ENCODE measurements around the gene AURKB. TPM values are rescaled to one million over a fixed set of nuclear protein-coding genes. Genes with fewer than 3 reads are reported as not detected.

AURKB gene
- total RNA-seq, 1 experiment from 2014 or later, result 141 TPM

DNA sequence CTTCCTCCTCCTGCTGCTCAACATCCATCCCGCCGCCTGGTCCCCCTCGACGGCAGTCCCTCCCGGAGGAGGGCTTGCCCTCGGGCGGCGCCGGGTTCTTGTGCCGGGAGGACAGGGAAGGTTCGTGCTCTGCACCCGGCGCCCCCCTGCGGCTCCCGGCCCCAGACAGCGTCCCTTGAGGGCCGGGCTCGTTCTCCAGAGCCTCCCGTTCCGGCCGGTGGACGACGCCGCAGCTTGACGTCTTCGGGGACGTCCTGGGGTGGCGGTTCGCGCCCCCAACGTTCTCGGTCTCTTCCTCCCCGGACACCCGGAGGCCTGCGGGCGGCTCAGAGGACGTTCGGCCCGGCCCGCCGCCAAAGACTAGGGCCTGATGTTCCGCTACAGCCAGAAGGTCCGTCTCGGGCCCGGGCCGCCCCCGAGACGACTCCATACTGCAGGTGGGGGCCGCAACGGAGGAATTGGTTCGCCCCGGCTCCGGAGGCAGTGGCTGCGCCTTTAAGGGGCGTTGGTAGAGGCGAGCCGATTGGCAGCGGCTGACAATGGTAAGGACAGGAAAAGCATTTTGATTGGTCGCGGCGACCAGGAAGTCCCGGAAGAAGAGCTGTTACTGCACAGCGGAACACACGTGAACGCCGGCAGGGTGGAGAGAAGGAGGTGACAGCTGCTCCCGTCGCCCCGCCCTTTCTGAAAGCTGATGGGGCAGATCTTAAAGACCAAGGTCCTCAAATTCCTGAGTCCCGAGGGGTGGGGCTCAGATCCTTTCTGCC lies 20.5 kb downstream of the AURKB start, which contains the start of gene BORCS6:
Gene BORCS6 (minus strand): TSS at position 470 of the 767 bp plus-strand sequence. CDS start 40 bp downstream, at position 430.
- H3K36me3 ChIP-seq (ENCODE audit: control insufficient read depth in 1 of 2, insufficient read depth in 2 of 2, low read length in 2 of 2), result no peaks in the 10 kb centered on the region
- no peaks in the 10 kb centered on the region for H3K9me3 ChIP-seq (ENCODE audit: control insufficient read depth in 1 of 2, insufficient read depth in 1 of 2, low read depth in 1 of 2, low read length in 2 of 2)
- TSS peak; percentile 69 for BruUV-seq (replicated peaks)
- H3K9ac ChIP-seq (ENCODE audit: low read length), result peak within 1 kb of the TSS; percentile 87
- ChIA-PET RAD21 (ENCODE audit: low non-redundant PET in 1 of 2, low total read pairs in 2 of 2, uncharacterized antibody in 2 of 2, unreplicated experiment in 2 of 2) (interaction anchor here in 1 of 2 experiments (0.6 to 0.9 kb wide), 2 partner anchors 29 to 32 kb away, joined by 6 to 9 read pairs; no protein-coding TSS in a partner anchor), POLR2A (interaction anchor here (0.6 to 6.9 kb wide), 13 partner anchors 17 to 105 kb away, joined by 3 to 63 read pairs (median 4); partner anchors contain the start of genes AURKB, CTC1 and SLC25A35), CTCF (interaction anchor here (1.0 to 1.9 kb wide), 3 partner anchors 32 to 111 kb away, joined by 3 to 6 read pairs (median 4); no protein-coding TSS in a partner anchor)
- H3K79me2 ChIP-seq (ENCODE audit: insufficient read depth, low read length), result peaks cover 14% of the 10 kb centered on the region; the same call in 1 of the 2 replicates
- H3K4me2 ChIP-seq (ENCODE audit: low read length), result peak within 1 kb of the TSS; percentile 94
- H3K4me3 ChIP-seq (replicated peaks in 1 of 2; ENCODE audit: low read depth in 1 of 2, low read length in 2 of 2), result peak within 1 kb of the TSS; percentile 75 to 83
- H3K4me1 ChIP-seq (ENCODE audit: control insufficient read depth in 1 of 2, insufficient read depth in 2 of 2, low read length in 2 of 2), result peaks cover 32 to 64% of the 10 kb centered on the region in 2 experiments
- H2AFZ ChIP-seq (ENCODE audit: low read depth, low read length, poor library complexity, severe bottlenecking), result no peak within 1 kb of the TSS
- ATAC-seq, result peak; percentile 64
- H4K20me1 ChIP-seq (ENCODE audit: insufficient read depth), result no peaks in the 10 kb centered on the region
- H3K27ac ChIP-seq (ENCODE audit: low read depth, low read length), result peak within 1 kb of the TSS; percentile 89
- intact Hi-C loops (cut with micrococcal nuclease), result loop anchor here (5.0 kb wide), 1 partner anchor 53 kb away; no protein-coding TSS in a partner anchor
- H3K27me3 ChIP-seq (ENCODE audit: insufficient read depth, low read length), result no peaks in the 10 kb centered on the region
- no peaks in the 10 kb centered on the region for H3K9me2 ChIP-seq (ENCODE audit: insufficient read depth)
- TF ChIP-seq SP1 (IDR thresholded peaks at IDR 0.05; ENCODE audit: low read depth) (peak; percentile 96), MAX (IDR thresholded peaks at IDR 0.05) (peak; percentile 87), YY1 (IDR thresholded peaks at IDR 0.05; ENCODE audit: extremely low read depth, insufficient replicate concordance, low read depth, low read length) (peak; percentile 60), SIN3A (IDR thresholded peaks at IDR 0.05; ENCODE audit: low read depth) (peak; percentile 46), ELF1 (IDR thresholded peaks at IDR 0.05; ENCODE audit: borderline replicate concordance, low read depth) (no peak; the same call in 1 of the 2 replicates), POLR2AphosphoS5 (IDR thresholded peaks at IDR 0.05; ENCODE audit: low read depth, low read length) (peak; percentile 75), EGR1 (IDR thresholded peaks at IDR 0.05; ENCODE audit: low read depth) (no peak), TCF7L2 (IDR thresholded peaks at IDR 0.05; ENCODE audit: borderline replicate concordance, extremely low read depth, insufficient read depth, insufficient read length) (peak; percentile 32), ZFX (IDR thresholded peaks at IDR 0.05) (peak; percentile 48; the same call in 1 of the 2 replicates)
- peak; percentile 96 for DNase-seq (ENCODE audit: low read depth, low spot score)
